DMS 273 (cell line): ENCODE measurements around the gene TRMT2A.
A peak's percentile ranks its signal among the peaks of the same experiment; 100 is the strongest.
"Not testable (repeated sequence)": the region's sequence is repeated elsewhere in the genome, so short reads cannot be mapped to it uniquely, and the experiment has no call there.

Experiments
- DNase-seq: peaks from one replicate; lab custom pipeline; 2025; ENCODE audit not compliant: unreplicated experiment; lab: John Stamatoyannopoulos, UW

The TRMT2A gene

DNA sequence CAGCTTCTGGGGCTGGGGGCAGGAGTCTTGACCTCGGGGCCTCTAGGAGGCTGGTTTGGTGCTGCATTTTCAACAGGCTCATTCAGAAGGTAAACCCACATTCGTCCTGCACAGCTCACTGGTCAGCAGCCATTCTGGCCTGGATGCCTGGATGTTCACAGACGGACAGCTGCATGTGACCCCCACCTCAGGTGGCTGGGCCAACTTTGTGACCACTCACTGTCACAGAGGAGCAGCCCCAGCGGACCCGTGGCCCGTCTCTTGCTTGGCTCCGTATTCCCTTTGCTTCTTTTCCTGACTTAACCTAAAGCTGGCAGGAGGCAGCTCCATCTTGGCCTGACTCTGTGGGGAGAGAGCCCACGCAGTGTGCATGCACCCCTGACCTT, 28.8 kb downstream of the TRMT2A start:
- DNase-seq: no peak

DNA sequence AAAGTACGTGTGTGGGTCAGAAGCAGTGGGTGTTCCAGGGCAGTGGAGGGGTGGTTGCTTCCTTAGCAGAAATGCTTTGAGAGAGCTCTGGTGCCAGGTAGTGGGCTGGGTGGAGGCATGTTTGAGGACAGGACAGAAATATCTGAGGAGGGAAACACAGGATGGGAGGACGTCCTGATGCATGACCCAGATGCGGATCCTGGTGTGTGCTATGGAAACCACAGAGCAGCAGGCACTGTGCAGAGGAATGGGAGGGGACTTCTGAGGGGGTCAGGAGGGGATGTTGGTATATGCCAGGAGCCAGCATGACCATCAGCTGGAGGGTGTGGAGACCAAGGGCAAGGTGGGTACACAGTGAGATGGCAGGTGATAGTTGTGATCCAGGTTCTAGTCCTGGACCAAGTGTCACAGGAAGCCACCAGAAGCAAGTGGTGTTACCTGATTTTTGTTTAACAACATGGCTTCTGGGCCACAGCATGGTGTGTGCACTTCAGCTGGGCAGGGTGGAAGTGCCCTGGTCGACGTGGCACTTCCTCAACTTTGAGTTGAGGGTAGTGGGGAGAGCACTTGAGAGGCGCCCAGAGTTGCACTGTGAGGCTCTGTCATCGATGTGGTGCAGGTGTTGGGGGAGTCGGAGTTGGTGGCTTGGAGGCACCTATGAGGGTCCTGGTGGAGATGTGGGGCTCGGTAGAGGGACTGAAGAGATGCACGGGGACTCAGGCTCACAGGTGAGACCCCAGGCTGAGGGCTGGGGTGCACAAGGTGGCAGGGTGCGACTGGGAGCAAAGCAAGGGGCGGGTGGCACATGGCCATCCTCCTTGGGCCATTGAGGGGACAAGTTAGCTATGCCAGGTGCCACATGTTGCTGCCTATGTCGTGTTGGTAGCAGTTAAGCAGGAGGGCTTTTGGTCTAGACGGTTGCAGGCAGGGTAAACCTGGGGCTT, 29.4 kb downstream of the TRMT2A start:
- no peak for DNase-seq

DNA sequence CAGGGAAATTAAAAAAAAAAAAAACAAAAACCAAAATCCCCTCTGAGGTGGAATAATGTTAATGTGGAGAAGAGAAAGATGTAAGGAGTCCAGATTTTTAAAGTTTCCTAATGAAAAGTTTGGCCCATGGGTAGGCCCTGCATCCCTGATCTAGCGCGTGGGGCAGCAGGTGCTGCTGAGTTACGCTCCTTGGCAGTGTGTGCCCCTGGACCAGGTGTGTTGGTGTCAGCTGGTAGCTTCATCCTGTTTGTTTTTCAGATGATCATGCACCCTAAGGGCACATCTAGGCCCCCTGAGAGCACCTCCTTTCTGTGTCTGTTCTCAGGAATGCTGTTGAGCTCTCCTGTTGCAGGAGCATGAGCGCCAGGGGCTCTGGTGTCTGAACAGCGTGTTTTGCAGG, 30.3 kb downstream of the TRMT2A start:
- DNase-seq: no peak

DNA sequence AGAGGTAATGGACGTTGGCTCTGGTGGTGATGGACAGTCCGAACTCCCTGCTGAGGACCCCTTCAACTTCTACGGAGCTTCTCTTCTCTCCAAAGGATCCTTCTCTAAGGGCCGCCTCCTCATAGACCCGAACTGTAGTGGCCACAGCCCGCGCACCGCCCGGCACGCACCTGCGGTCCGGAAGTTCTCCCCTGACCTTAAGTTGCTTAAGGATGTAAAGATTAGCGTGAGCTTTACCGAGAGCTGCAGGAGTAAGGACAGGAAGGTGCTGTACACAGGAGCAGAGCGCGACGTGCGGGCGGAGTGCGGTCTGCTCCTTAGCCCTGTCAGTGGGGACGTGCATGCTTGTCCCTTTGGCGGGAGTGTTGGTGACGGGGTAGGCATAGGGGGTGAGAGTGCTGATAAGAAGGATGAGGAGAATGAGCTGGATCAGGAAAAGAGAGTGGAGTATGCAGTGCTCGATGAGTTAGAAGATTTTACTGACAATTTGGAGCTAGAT, 30.9 kb downstream of the TRMT2A start:
- no peak for DNase-seq

DNA sequence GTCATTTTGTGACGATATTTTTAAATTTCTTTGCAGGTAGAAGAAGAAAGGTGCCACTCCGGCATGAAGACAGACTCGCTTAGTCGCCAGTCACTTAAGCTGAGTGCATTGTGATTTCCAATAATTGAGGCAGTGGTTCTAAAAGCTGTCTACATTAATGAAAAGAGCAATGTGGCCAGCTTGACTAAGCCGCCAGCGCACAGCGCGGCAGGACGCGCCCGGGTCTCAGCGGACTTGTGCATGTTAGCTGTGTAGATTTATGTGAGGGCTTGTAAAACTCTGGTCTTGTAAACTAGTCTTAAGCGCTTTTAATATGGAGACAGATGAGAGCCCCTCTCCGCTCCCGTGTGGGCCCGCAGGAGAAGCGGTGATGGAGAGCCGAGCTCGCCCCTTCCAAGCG, 31.4 kb downstream of the TRMT2A start:
- DNase-seq: no peak

DNA sequence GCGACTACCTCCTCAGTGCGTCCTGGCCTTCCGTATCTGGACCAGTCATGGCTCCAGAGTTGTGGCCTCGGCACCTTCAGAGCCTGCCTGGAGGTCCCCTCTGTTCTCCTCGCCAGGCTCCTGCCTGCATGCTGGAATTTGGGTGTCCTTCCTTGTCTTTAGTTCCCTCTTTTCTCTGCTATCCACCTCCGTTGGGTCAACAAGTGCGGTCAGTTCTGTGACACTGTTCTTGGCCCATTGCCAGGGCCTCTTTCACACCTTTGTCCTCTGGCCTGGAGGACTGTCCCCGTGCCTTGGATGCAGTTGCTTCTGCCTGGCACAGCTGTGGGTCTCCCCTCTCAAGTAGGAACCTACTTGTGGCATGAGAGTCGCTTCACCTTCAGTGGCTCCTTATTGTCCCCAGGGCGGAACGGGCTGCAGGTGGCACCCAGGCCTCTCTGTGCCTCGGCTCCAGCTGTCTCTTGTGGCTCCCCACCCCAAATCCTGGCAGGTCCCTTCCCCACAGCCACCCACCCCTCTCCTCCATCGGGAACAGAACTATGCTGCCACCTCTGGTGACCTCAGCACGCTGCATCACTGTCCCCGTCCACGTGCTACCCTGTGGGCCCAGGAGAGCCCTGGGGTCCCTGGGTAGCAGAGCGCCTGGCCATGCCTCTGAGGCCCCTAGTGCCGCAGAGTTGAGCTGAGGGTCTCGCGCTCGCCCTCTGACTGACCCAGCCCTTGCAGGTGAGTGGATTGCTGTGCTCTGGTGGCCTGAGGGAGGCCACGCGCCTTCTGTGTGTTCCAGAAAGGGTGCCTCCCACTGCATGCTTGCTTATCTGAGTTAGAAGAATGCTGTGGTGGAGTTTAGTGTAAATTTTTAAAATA, 32.2 kb downstream of the TRMT2A start:
- DNase-seq: peak; percentile 43

DNA sequence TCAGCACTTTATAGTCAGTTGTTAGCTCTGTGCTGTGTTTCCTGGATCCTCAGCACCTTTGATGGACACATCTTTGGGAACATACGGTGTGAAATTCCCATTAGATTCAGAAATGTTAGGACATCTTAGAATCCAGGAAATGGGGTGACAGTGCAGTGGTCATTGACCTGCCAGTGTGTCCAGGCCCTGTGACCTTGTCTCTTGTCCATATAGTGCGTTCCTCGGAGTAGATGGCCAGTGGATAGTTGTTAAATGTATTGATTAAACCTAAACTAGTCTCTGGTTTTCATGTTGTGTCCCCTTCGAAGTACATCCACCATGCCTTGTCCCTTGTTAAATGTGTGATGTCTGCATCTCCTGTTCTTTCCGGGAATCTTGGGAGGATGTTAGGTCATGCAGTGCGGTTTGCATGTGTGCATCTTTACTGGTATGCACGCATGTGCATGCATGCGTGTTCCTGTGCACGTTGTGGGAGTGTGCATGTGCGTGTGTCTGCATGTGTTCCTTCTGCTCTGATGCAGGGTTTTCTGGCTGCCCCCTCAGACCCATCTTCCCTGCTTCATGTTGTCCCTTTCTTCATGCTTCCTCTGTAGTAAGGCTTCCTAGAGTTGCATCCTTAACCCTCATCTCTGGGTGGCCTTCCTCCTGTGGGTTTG, 33.0 kb downstream of the TRMT2A start:
- no peak for DNase-seq

DNA sequence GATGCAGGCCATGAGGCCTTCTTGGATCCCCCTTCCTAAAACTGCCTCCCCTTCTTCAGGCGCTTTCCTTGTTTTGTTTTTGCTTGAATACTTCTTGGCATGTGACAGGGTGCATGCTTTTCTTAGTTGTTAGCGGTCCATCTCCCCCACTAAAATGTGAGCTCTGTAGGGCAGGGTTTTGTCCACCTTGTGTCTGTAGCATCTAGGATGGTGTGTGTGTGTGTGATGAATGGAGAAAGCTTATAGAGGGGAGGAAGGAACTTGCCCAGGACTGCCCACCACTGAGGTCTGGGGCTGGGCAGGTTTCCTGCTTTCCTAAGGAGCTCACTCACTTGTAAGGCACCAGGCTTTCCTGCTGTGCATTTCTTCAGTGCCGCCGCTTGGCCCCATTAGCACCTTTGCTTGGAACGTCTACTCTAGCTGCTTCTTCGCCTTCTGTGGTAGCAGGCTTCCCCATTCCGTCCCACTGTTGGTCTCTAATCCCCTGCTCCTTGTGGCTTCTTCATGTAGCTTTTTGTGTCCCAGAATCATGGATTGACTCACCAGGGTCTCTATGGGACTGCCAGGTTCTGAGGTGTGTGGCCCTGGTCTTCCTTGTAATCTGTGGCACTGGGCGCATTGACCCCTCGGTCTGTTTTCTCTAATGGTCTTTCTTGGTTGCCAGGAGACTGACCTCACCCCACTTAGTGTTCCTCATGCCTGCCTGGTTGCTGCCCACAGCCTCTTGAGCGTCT, 33.7 kb downstream of the TRMT2A start:
- DNase-seq: no peak

DNA sequence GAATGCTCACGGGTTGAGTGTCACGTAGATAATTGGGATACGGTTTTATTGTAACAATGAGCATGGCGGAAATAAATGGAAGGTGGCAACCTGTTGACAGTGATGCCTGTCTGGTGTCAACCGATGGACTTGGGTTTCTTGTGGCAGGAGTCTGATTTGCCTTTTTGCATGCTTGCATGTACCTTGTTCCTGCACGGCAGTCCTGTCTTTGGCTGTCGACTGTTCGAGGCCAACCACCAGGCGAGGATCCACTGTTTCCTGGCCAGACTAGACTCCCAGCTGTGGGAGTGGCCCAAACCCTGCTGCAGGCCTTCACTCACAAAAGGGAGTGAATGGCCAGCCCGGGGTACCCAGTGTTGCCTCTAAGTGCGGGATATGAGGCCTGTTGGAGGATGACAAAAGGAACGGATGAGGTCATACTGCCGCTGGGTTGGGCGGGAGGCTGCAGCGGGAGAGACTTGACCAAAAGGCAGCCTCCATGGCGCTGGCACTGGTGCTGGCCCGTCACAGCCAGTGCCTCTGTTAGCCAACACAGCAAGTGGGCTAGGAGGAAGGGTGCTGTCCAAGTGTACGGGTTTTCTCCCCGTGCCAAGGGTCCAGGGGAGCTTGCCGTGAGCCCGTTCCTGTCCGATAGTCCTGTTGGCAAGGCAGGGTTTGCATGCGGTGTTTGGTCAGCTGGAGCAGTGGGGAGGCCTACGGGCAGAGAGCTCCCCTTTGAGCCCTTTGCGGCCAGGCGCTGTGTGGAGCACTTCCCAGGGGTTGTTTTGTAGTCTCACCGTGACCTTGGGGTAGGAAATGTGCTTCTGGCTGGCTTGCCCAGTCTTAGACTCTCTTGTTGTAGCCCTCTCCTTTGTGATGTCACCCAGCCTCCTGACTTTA, 36.0 kb downstream of the TRMT2A start:
- DNase-seq: peak; percentile 61

DNA sequence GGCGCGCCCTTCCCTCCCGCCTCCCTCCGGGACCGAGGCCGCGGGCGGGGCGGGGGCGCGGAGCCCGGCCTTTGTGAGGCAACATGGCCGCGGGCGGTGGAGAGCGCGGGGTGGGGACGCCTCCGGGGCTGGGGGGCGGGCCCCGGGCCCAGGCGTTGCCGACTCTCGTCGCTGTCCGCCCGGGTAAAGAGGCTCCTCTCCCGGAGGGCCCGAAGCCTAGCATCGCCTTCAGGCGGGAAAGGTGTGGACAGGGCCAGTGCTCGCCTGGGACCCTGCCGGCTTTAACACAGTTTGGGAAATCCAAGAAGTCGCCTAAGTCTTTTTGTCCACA, 36.6 kb downstream of the TRMT2A start:
- peak; percentile 82 for DNase-seq

DNA sequence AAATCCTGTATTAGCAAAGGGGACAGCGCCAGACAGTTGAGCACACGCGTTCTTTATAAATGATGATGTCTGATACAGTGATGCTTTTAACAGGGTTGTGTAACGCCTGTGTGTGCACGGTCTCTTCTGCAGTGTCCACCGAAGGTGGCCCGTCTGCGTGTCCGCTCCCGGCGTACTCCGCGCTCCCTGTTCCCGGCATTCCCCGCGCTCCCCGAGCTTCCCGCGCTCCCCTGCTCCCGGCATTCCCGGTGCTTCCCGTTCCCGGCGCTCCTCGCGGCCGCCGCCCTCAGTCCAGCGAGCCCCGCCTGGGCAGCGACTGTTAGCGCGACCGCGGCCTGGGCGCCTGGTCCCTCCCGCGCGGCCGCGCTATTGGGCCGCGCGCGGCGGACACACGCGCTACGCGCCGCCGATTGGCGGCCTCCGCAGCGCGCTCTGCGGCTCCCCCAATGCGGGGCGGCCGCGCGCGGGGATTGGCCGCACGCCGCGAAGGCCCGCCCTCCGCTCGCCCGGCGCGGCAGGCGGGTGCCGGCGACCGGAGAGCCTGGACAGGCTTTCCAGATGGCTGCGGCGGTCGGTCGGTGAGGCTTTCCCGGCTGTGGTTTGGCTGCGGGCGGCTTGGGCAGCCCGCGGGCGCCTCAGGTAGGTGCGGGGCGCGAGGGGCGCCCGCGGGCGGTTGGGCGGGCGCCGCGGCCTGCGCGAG, 37.1 kb downstream of the TRMT2A start, which contains the start of gene DGCR8:
Gene DGCR8 (plus strand): TSS at position 497 of the 700 bp plus-strand sequence. CDS start 5,723 bp downstream, outside the sequence.
- DNase-seq: peak; percentile 96

DNA sequence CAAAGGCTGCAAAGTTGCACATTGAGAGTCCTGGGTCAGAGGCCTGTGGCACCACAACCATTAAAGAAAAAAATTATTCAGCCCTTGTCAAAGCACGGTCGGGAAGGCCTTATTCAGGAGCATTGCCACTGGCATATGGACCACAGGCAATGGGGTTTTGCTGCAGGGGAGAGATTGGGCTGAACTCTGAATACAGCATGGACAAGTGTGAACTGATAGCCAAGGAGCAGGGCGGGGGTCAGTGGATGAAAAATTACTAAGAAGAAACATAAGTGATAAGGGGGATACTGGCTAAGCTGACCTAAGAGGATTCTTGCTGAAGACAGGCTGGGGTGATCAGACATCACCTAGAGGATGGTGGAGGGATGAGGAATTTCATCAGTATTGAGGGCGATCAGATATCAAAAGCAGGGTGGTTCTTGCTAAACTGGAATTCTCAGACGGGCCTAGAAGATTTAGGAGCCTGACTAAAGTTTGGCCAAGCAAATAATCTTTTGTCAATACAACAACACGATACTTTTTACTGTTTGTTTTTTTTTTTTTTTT, 40.3 kb downstream of the TRMT2A start:
- no peak for DNase-seq

DNA sequence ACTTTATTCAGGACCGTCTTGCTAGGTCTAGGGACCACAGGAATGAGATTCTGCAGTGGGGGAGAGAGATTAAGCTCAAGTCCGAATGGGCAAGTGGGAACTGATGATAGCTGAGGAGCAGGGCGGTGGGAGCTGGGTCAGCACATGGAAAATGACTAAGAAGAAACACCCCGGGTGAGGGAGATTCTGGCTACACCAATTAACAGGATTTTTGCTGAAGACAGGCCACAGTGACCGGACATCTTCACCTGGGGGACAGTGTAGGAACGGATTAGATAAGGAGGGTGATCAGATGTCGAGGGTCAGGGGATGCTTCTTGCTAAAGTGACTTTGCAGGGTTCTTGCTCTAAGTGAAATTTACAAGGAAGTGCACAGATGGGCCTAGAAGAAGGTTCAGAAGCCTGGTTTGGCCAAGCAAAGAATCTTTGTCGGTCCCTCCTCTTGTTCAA, 45.5 kb downstream of the TRMT2A start:
- no peak for DNase-seq

DNA sequence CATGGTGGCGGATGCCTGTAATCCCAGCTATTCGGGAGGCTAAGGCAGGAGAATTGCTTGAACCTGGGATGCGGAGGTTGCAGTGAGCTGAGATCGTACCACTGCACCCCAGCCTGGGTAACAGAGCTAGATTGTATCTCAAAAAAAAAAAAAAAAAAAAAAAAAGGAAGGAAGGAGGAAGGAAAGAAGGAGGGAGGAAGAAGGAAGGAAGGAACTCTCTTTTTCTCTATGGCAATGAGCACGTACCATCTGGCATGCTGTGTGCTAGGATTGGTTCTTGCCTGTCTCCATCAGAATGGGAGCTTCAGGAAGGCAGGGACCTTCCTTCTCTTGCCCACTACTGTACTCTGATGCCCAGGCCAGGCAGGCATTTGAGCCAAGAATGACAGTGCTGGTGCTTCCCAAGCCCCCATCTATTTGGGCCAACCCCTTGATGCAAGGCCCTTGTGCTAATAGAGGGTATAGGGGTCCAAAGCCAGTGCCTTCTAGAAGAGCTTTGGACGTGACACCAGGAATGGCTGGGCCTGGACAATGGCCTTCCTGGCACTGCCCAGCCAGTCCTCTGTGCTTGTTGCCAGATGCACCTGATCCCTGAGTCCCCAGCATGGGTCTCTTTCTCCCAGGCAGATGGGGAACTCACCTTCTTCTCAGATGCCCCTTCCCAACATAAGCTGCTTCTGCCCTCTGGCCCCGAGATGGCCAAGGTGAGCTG, 47.5 kb downstream of the TRMT2A start:
- DNase-seq: no peak

DNA sequence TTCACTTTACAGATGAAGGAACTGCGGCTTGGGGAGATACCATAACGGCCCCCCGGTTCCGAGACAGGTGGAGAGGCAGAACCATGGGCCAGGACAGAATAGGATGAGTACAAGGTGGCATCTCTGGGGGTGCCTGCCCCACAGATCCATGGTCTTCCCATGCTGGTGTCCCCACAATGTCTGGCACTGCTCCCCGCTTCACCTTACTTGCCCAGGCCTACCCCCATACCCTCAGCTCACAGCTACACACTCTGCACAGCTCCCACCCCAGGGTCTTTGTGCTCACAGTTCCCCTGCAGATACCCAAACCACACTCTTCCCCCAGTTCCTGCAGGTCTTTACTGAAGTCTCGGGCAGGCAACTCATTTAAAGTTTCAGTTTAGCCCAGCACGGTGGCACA, 48.4 kb downstream of the TRMT2A start:
- no peak for DNase-seq

DNA sequence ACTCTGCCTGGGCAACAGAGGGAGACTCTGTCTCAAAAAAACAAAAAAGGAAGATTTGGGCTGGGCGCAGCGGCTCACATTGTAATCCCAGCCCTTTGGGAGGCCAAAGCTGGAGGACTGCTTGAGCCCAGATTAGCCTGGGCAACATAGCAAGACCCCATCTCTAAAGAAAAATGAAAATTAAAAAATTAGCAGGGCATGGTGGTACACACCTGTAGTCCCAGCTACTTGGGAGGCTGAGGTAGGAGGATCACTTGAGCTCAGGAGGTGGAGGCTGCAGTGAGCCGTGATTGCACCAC, 49.7 kb downstream of the TRMT2A start:
- not testable (repeated sequence) for DNase-seq

DNA sequence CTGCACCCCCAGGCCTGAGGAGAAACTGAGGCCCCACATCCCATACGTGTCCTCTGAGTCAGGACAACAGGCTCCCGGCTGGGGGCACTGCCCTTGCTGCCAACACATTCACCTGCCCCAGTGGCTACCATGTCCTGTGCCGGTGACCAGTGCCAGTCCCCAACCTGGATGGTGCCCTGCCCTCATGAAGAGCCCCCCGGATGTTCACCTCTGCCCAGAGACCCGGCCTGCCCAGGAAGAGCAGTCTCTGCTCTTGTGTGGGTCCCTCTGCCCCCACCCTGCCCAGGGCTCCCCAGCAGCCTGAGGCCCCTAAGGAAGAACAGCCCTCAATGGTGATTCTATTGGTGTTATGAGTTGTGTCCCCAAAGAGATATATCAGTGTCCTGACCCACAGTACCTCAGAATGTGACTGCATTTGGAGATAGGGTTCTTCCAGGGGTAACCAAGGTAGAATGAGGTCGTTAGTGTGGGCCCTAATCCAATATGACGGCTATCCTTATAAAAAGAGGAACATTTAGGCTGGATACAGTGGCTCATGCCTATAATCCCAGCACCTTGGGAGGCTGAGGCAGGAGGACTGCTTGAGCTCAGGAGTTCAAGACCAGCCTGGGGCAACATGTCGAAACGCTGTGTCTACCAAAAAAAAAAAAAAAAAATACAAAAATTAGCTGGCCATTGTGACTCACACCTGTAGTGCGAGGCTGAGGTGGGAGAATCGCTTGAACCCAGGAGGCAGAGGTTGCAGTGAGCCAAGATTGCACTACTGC, 50.2 kb downstream of the TRMT2A start:
- DNase-seq: no peak
